Measurements from ENCODE around the gene PHLDA1.
A peak's percentile ranks its signal among the peaks of the same experiment; 100 is the strongest.

The PHLDA1 gene

GRCh38 chr12:76060111-76060510, 28.5 kb upstream of the PHLDA1 start:
- Histone ChIP-seq H3K9ac (ENCODE audit: low read depth, low read length) (no peak overlapping the region), H3K9me3 (replicated peaks; ENCODE audit: low read length) (peaks cover under 1% of the 10 kb centered on the region), H3K4me2 (ENCODE audit: low read length) (no peak overlapping the region), H3K27me3 (ENCODE audit: control insufficient read depth, insufficient read depth, low read length) (no peaks in the 10 kb centered on the region), H3K4me3 (ENCODE audit: low read length) (no peak overlapping the region), H3K36me3 (ENCODE audit: insufficient read depth, low read length) (peaks cover 97% of the 10 kb centered on the region), H3K4me1 (ENCODE audit: control insufficient read depth, insufficient read depth, low read length) (no peaks in the 10 kb centered on the region)

GRCh38 chr12:76057326-76057725, 25.8 kb upstream of the PHLDA1 start:
- Histone ChIP-seq H3K4me3 (ENCODE audit: low read length) (no peak overlapping the region), H3K36me3 (ENCODE audit: insufficient read depth, low read length) (peaks cover 98% of the 10 kb centered on the region), H3K9ac (ENCODE audit: low read depth, low read length) (no peak overlapping the region), H3K9me3 (replicated peaks; ENCODE audit: low read length) (no peaks in the 10 kb centered on the region), H3K4me1 (ENCODE audit: control insufficient read depth, insufficient read depth, low read length) (no peaks in the 10 kb centered on the region), H3K4me2 (ENCODE audit: low read length) (no peak overlapping the region), H3K27me3 (ENCODE audit: control insufficient read depth, insufficient read depth, low read length) (no peaks in the 10 kb centered on the region)

- no peak overlapping the region for H3K9ac ChIP-seq (ENCODE audit: low read depth, low read length)
- no peaks in the 10 kb centered on the region for H3K9me3 ChIP-seq (replicated peaks; ENCODE audit: low read length)
- peaks cover 93% of the 10 kb centered on the region for H3K36me3 ChIP-seq (ENCODE audit: insufficient read depth, low read length)
- no peaks in the 10 kb centered on the region for H3K27me3 ChIP-seq (ENCODE audit: control insufficient read depth, insufficient read depth, low read length)
- H3K4me2 ChIP-seq (ENCODE audit: low read length) = no peak overlapping the region
- no peaks in the 10 kb centered on the region for H3K4me1 ChIP-seq (ENCODE audit: control insufficient read depth, insufficient read depth, low read length)
- H3K4me3 ChIP-seq (ENCODE audit: low read length) = no peak overlapping the region
Measured at GRCh38 chr12:76055393-76055792, 23.8 kb upstream of the PHLDA1 start.

DNA sequence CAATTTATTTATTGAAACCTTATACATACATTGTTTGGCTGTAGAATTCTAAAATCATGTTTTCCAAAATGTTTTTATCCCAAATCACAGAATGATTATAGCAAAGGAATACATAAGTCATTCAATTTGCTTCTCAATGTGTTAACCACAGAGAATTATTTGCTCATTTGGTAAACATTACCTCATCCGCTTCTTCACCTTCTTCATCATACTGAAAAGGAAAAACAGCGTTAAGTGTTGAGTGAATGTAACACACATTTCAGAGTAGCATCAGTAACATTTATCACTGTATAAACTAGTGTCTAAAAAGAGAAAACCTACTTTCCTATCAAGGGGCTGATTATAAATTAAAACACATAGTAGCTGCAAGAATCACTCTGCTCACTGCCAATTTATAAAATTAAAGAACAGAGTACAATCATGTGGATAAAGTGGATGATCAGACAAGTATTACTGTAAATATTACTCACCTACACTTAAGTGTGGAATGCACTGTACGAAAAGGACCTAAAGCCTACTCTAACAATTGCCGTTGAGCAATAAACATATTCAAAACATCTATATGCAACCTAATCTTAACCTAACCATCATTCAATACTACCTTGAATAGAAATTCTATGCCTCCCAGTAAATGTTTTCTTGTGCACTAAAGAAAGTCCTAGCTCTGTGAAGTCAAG, 18.1 kb upstream of the PHLDA1 start:
- Histone ChIP-seq H3K36me3 (ENCODE audit: insufficient read depth, low read length) (peaks cover 87% of the 10 kb centered on the region), H3K4me1 (ENCODE audit: control insufficient read depth, insufficient read depth, low read length) (peaks cover 8% of the 10 kb centered on the region), H3K9ac (ENCODE audit: low read depth, low read length) (no peak overlapping the region), H3K4me2 (ENCODE audit: low read length) (no peak overlapping the region), H3K4me3 (ENCODE audit: low read length) (no peak overlapping the region), H3K27me3 (ENCODE audit: control insufficient read depth, insufficient read depth, low read length) (no peaks in the 10 kb centered on the region), H3K9me3 (replicated peaks; ENCODE audit: low read length) (no peaks in the 10 kb centered on the region)

DNA sequence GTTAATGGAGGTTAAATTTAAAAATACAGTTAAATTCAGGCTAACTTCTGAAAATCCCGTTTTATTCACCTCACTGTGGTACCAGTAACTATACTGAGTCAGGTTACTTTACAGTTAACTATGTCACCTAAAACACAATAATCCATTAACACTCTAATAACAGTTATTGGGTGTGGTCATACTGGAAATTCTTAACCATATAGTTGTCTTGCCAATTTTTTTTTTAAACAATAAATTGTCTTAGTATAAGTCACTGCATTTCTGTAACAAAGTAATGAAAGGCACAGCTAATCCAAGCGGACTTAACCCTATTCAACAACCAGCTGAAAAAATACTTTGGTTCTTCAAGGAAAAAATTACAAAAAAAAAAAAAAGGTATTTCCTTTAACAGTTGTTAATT, 16.2 kb upstream of the PHLDA1 start:
- no peak overlapping the region for H3K9ac ChIP-seq (ENCODE audit: low read depth, low read length)
- H3K36me3 ChIP-seq (ENCODE audit: insufficient read depth, low read length) = peaks cover 87% of the 10 kb centered on the region
- no peak overlapping the region for H3K4me3 ChIP-seq (ENCODE audit: low read length)
- peaks cover 8% of the 10 kb centered on the region for H3K4me1 ChIP-seq (ENCODE audit: control insufficient read depth, insufficient read depth, low read length)
- H3K27me3 ChIP-seq (ENCODE audit: control insufficient read depth, insufficient read depth, low read length) = no peaks in the 10 kb centered on the region
- H3K4me2 ChIP-seq (ENCODE audit: low read length) = no peak overlapping the region
- no peaks in the 10 kb centered on the region for H3K9me3 ChIP-seq (replicated peaks; ENCODE audit: low read length)

DNA sequence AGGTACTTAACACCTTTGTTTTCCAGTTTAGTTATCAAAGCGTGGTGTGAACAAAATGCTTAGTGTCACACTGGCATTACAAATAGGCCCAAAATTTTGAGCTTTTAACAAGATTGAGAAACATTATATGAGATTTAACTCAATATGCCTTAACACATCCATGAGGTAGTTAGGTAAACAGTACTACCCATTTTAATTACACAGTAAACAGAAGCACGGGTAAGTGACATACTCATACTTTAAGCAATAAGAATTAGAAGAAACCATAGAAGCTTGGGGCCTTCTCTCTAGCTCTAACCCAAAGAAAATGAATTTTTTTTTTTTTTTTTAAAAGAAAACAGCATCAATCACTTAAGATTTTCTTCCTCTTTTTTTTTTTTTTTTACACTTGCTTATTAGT, 15.5 kb upstream of the PHLDA1 start:
- no peaks in the 10 kb centered on the region for H3K9me3 ChIP-seq (replicated peaks; ENCODE audit: low read length)

DNA sequence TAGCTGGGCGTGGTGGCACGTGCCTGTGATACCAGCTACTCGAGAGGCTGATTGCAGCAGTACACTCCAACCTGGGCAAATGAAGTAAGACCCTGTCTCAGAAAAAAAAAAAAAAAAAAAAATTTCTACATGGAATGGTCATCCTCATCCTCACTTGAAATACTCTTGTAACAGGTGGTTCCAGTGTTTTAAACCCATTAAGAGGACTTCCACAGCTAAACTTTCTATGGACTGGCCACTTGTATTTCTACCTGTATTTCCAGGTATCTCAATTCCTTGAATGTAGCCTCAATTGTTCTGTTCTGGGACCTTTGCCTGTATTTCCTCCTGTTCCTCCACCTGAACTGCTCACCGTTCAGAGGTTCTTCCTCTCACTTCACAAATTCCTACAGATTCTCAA, 11.8 kb upstream of the PHLDA1 start:
- Histone ChIP-seq H3K4me1 (ENCODE audit: control insufficient read depth, insufficient read depth, low read length) (peaks cover 10% of the 10 kb centered on the region), H3K36me3 (ENCODE audit: insufficient read depth, low read length) (peaks cover 67% of the 10 kb centered on the region), H3K9ac (ENCODE audit: low read depth, low read length) (no peak overlapping the region), H3K9me3 (replicated peaks; ENCODE audit: low read length) (no peaks in the 10 kb centered on the region), H3K4me3 (ENCODE audit: low read length) (no peak overlapping the region), H3K4me2 (ENCODE audit: low read length) (no peak overlapping the region), H3K27me3 (ENCODE audit: control insufficient read depth, insufficient read depth, low read length) (no peaks in the 10 kb centered on the region)

More for the DNA sequence above, 15.5 kb upstream of the PHLDA1 start:
- no peak overlapping the region for H3K4me3 ChIP-seq (ENCODE audit: low read length)
- H3K9ac ChIP-seq (ENCODE audit: low read depth, low read length) = no peak overlapping the region
- no peak overlapping the region for H3K4me2 ChIP-seq (ENCODE audit: low read length)
- H3K27me3 ChIP-seq (ENCODE audit: control insufficient read depth, insufficient read depth, low read length) = no peaks in the 10 kb centered on the region
- H3K36me3 ChIP-seq (ENCODE audit: insufficient read depth, low read length) = peaks cover 86% of the 10 kb centered on the region
- H3K4me1 ChIP-seq (ENCODE audit: control insufficient read depth, insufficient read depth, low read length) = peaks cover 8% of the 10 kb centered on the region

GRCh38 chr12:76042147-76042546, 10.6 kb upstream of the PHLDA1 start:
- Histone ChIP-seq H3K4me3 (ENCODE audit: low read length) (no peak overlapping the region), H3K4me2 (ENCODE audit: low read length) (no peak overlapping the region), H3K27me3 (ENCODE audit: control insufficient read depth, insufficient read depth, low read length) (no peaks in the 10 kb centered on the region), H3K36me3 (ENCODE audit: insufficient read depth, low read length) (peaks cover 55% of the 10 kb centered on the region), H3K4me1 (ENCODE audit: control insufficient read depth, insufficient read depth, low read length) (peaks cover 17% of the 10 kb centered on the region), H3K9ac (ENCODE audit: low read depth, low read length) (no peak overlapping the region), H3K9me3 (replicated peaks; ENCODE audit: low read length) (no peaks in the 10 kb centered on the region)

GRCh38 chr12:76041406-76041805, 9.8 kb upstream of the PHLDA1 start:
- Histone ChIP-seq H3K4me2 (ENCODE audit: low read length) (no peak overlapping the region), H3K27me3 (ENCODE audit: control insufficient read depth, insufficient read depth, low read length) (no peaks in the 10 kb centered on the region), H3K9ac (ENCODE audit: low read depth, low read length) (no peak overlapping the region), H3K9me3 (replicated peaks; ENCODE audit: low read length) (no peaks in the 10 kb centered on the region), H3K4me3 (ENCODE audit: low read length) (no peak overlapping the region), H3K36me3 (ENCODE audit: insufficient read depth, low read length) (peaks cover 49% of the 10 kb centered on the region), H3K4me1 (ENCODE audit: control insufficient read depth, insufficient read depth, low read length) (peaks cover 17% of the 10 kb centered on the region)

DNA sequence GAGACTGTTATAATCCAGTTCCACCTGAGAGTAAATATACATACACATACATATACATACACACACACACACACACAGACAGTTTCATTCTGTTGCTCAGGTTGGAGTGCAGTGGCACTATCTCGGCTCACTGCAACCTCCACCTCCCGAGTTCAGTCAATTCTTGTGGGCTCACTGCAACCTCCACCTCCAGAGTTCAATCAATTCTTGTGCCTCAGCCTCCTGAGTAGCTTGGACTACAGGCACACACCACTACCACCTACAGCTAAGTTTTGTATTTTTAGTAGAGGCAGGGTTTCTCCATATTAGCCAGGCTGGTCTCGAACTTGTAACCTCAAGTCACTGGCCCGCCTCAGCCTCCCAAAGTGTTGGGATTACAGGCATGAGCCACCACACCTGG, 8.9 kb upstream of the PHLDA1 start:
- H3K4me1 ChIP-seq (ENCODE audit: control insufficient read depth, insufficient read depth, low read length) = peaks cover 17% of the 10 kb centered on the region
- H3K27me3 ChIP-seq (ENCODE audit: control insufficient read depth, insufficient read depth, low read length) = no peaks in the 10 kb centered on the region
- no peaks in the 10 kb centered on the region for H3K9me3 ChIP-seq (replicated peaks; ENCODE audit: low read length)
- H3K4me2 ChIP-seq (ENCODE audit: low read length) = no peak overlapping the region
- H3K9ac ChIP-seq (ENCODE audit: low read depth, low read length) = no peak overlapping the region
- peaks cover 45% of the 10 kb centered on the region for H3K36me3 ChIP-seq (ENCODE audit: insufficient read depth, low read length)
- no peak overlapping the region for H3K4me3 ChIP-seq (ENCODE audit: low read length)

- H3K4me2 ChIP-seq (ENCODE audit: low read length) = no peak overlapping the region
- H3K4me1 ChIP-seq (ENCODE audit: control insufficient read depth, insufficient read depth, low read length) = peaks cover 35% of the 10 kb centered on the region
- no peaks in the 10 kb centered on the region for H3K9me3 ChIP-seq (replicated peaks; ENCODE audit: low read length)
- H3K4me3 ChIP-seq (ENCODE audit: low read length) = no peak overlapping the region
- peaks cover 22% of the 10 kb centered on the region for H3K36me3 ChIP-seq (ENCODE audit: insufficient read depth, low read length)
- H3K27me3 ChIP-seq (ENCODE audit: control insufficient read depth, insufficient read depth, low read length) = no peaks in the 10 kb centered on the region
- H3K9ac ChIP-seq (ENCODE audit: low read depth, low read length) = peak overlapping the region; percentile 29
Measured at GRCh38 chr12:76038176-76038575, 6.6 kb upstream of the PHLDA1 start.

Measured in skeletal muscle satellite cell (primary cell).